ENCODE data around the gene COL1A2. TPM values are rescaled to one million over a fixed set of nuclear protein-coding genes. Genes with fewer than 3 reads are reported as not detected.

Gene COL1A2
- polyA plus RNA-seq, 3 donors: not detected

GRCh38 chr7:94478648-94479214, 84.0 kb downstream of the COL1A2 start:
- no peaks in the 10 kb centered on the region for H3K9me3 ChIP-seq (replicated peaks in 1 of 2; ENCODE audit: control insufficient read depth in 1 of 2, insufficient read depth in 1 of 2, low read length in 2 of 2)
- no peak overlapping the region for H3K9ac ChIP-seq (ENCODE audit: insufficient read depth, low read length, poor library complexity, severe bottlenecking)
- H3K79me2 ChIP-seq (ENCODE audit: insufficient read depth, low read length): no peaks in the 10 kb centered on the region
- TF ChIP-seq, protein P1, sequence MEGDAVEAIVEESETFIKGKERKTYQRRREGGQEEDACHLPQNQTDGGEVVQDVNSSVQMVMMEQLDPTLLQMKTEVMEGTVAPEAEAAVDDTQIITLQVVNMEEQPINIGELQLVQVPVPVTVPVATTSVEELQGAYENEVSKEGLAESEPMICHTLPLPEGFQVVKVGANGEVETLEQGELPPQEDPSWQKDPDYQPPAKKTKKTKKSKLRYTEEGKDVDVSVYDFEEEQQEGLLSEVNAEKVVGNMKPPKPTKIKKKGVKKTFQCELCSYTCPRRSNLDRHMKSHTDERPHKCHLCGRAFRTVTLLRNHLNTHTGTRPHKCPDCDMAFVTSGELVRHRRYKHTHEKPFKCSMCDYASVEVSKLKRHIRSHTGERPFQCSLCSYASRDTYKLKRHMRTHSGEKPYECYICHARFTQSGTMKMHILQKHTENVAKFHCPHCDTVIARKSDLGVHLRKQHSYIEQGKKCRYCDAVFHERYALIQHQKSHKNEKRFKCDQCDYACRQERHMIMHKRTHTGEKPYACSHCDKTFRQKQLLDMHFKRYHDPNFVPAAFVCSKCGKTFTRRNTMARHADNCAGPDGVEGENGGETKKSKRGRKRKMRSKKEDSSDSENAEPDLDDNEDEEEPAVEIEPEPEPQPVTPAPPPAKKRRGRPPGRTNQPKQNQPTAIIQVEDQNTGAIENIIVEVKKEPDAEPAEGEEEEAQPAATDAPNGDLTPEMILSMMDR (IDR thresholded peaks at IDR 0.05): no peak
- no peak overlapping the region for H3K27ac ChIP-seq (ENCODE audit: low read depth in 1 of 2, low read length in 2 of 2)
- DNase-seq: no peak
- no peak overlapping the region for H2AFZ ChIP-seq (ENCODE audit: insufficient read depth, low read depth, low read length, poor library complexity, severe bottlenecking)
- no peaks in the 10 kb centered on the region for H4K20me1 ChIP-seq (ENCODE audit: insufficient read depth, low read length)
- intact Hi-C loops (cut with micrococcal nuclease): no loop called here
- no peaks in the 10 kb centered on the region for H3K36me3 ChIP-seq (replicated peaks in 1 of 2; ENCODE audit: control insufficient read depth in 1 of 2, insufficient read depth in 2 of 2, low read length in 2 of 2)
- no peak overlapping the region for H3K4me2 ChIP-seq (replicated peaks; ENCODE audit: extremely low read depth, low read length, poor library complexity, severe bottlenecking)
- peaks cover 0 to 1% (median under 1%) of the 10 kb centered on the region in 3 donors for H3K27me3 Mint-ChIP-seq (ENCODE audit: low read depth in 3 of 3)
- peaks cover 0 to 2% (median 0%) of the 10 kb centered on the region in 7 donors for H3K9me3 Mint-ChIP-seq
- WGBS (ENCODE audit: insufficient coverage): no CpG with 5 or more reads among the region's 3 CpGs
- no peak overlapping the region for H3K4me3 Mint-ChIP-seq
- no peaks in the 10 kb centered on the region for H3K27me3 ChIP-seq (ENCODE audit: control insufficient read depth in 2 of 2, insufficient read depth in 2 of 2, low read length in 2 of 2)
- H3K36me3 Mint-ChIP-seq: no peaks in the 10 kb centered on the region
- H3K4me1 Mint-ChIP-seq: no peaks in the 10 kb centered on the region
- no peak overlapping the region for H3K4me3 ChIP-seq (replicated peaks in 1 of 3; ENCODE audit: low read depth in 2 of 3, low read length in 3 of 3)
- H3K27ac Mint-ChIP-seq: no peak overlapping the region
- H3K4me1 ChIP-seq (ENCODE audit: control insufficient read depth in 1 of 2, insufficient read depth in 2 of 2, low read length in 2 of 2): no peaks in the 10 kb centered on the region

Other genes starting within 250 kb of the COL1A2 start
- gene CASD1, start 114.9 kb downstream of the COL1A2 start, polyA plus RNA-seq: 1 to 10 TPM; 2.0 to 4.4 (median 3.6) TPM